Measurements from ENCODE around the gene FDXR. TPM values are rescaled to one million over a fixed set of nuclear protein-coding genes. Genes with fewer than 3 reads are reported as not detected.

FDXR gene
- total RNA-seq, 1 experiment from 2014 or later = 39.7 TPM

DNA sequence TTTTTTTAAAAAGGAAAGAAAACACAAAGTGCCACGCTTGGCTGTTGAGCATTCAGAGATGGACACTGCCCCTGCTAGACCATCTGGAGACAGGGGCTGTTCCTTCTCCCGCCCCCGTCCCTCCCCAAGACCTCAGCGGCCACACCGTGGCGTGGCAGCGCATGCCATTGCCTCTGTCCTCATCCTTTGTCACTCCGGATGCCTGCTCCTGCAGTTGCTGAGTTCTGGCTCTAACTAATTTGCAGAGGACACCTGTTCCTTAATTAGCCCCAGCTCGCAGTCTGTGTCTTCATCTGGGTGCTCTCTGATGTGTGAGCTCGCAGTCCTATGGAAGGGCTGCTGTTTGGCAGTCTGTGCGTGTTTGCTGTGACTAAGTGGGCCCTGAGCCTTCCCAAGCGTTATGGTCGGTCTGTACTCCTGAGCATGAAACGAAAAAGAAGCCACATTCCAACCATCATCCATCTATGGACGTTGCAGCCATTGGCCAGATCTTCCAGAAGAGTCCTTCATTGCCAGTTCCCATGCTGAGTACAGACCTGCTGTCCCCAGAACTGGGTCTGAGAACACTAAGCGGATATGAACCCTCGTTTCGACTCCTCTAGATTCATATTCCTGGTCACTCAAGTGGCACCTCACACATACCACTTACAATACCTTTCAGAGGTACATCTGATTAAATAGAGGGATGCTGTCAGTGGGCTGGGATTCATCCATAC lies 55.7 kb downstream of the FDXR start:
- Histone ChIP-seq H3K9me3 (ENCODE audit: control insufficient read depth, low read depth, low read length) (no peaks in the 10 kb centered on the region), H3K23me2 (ENCODE audit: insufficient read length, low read depth, low read length, poor library complexity, severe bottlenecking) (no peaks in the 10 kb centered on the region), H2BK120ac (ENCODE audit: low read depth, low read length, poor library complexity, severe bottlenecking) (no peak overlapping the region), H3K27ac (ENCODE audit: insufficient read length, low read depth, low read length) (no peak overlapping the region), H3K4me1 (ENCODE audit: insufficient read depth, low read length) (no peaks in the 10 kb centered on the region), H4K5ac (ENCODE audit: insufficient read length, low read depth, low read length) (no peak overlapping the region), H4K20me1 (ENCODE audit: control insufficient read depth, insufficient read depth, insufficient read length) (no peaks in the 10 kb centered on the region), H3K14ac (ENCODE audit: insufficient read depth, low read length) (no peak overlapping the region), H3K23ac (ENCODE audit: insufficient read length, low read depth, low read length) (no peak overlapping the region), H3K4me2 (ENCODE audit: insufficient read depth, insufficient read length, low read length) (no peak overlapping the region), H3K18ac (ENCODE audit: insufficient read length, low read depth, low read length) (no peak overlapping the region), H3K9ac (ENCODE audit: extremely low read depth, insufficient read length, low read length) (no peak overlapping the region), H3K79me2 (ENCODE audit: insufficient read depth, low read length) (no peaks in the 10 kb centered on the region), H2BK5ac (ENCODE audit: insufficient read length, low read length) (no peak overlapping the region), H2BK15ac (ENCODE audit: low read depth, low read length) (no peak overlapping the region), H3K27me3 (ENCODE audit: insufficient read depth, low read length) (no peaks in the 10 kb centered on the region), H4K8ac (replicated peaks; ENCODE audit: insufficient read length, low read depth, low read length) (no peak overlapping the region), H3K56ac (ENCODE audit: insufficient read length, low read depth, low read length) (no peak overlapping the region), H3K4ac (ENCODE audit: low read depth, low read length) (no peak overlapping the region), H2BK20ac (ENCODE audit: low read depth, low read length, poor library complexity, severe bottlenecking) (no peak overlapping the region), H2AFZ (ENCODE audit: low read length) (no peak overlapping the region), H3K79me1 (ENCODE audit: insufficient read depth, low read depth, low read length, poor library complexity, severe bottlenecking) (no peaks in the 10 kb centered on the region), H2BK12ac (ENCODE audit: insufficient read length, low read depth, low read length) (no peak overlapping the region), H2AK5ac (ENCODE audit: insufficient read length, low read length) (no peak overlapping the region), H4K91ac (ENCODE audit: insufficient read length, low read depth, low read length) (no peak overlapping the region), H3T11ph (ENCODE audit: low read length) (no peak overlapping the region)
- TF ChIP-seq, protein P1, sequence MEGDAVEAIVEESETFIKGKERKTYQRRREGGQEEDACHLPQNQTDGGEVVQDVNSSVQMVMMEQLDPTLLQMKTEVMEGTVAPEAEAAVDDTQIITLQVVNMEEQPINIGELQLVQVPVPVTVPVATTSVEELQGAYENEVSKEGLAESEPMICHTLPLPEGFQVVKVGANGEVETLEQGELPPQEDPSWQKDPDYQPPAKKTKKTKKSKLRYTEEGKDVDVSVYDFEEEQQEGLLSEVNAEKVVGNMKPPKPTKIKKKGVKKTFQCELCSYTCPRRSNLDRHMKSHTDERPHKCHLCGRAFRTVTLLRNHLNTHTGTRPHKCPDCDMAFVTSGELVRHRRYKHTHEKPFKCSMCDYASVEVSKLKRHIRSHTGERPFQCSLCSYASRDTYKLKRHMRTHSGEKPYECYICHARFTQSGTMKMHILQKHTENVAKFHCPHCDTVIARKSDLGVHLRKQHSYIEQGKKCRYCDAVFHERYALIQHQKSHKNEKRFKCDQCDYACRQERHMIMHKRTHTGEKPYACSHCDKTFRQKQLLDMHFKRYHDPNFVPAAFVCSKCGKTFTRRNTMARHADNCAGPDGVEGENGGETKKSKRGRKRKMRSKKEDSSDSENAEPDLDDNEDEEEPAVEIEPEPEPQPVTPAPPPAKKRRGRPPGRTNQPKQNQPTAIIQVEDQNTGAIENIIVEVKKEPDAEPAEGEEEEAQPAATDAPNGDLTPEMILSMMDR (conservative IDR thresholded peaks at IDR 0.05) = no peak
- DNase-seq = no peak
- Mint-ChIP-seq H3K9me3 (no peaks in the 10 kb centered on the region), H3K4me3 (no peak overlapping the region), H3K4me1 (peaks cover 6 to 11% of the 10 kb centered on the region in 2 experiments), H3K36me3 (ENCODE audit: insufficient read depth in 1 of 3, low read depth in 3 of 3) (peaks cover 4 to 9% (median 5%) of the 10 kb centered on the region in 3 experiments; a peak in 5 of 7 replicates), H3K27ac (no peak overlapping the region), H3K27me3 (ENCODE audit: low read depth) (peaks cover 2% of the 10 kb centered on the region)
- WGBS (ENCODE audit: extremely low coverage, insufficient read length, low lambda C conversion rate) = no CpG with 5 or more reads among the region's 18 CpGs

All from H9 (cell line).